ENCODE measurements around the gene EML4. TPM values are rescaled to one million over a fixed set of nuclear protein-coding genes. Genes with fewer than 3 reads are reported as not detected.

Gene EML4
- total RNA-seq, 1 donor from 2014 or later, result 56.7 TPM

Other genes starting within 250 kb of the EML4 start
- not detected in 2 replicates for gene PKDCC, start 121.3 kb upstream of the EML4 start, total RNA-seq
- gene COX7A2L, start 191.9 kb downstream of the EML4 start, total RNA-seq, result 83.3 and 84.7 TPM in 2 replicates